H1 (cell line): ENCODE measurements around the gene GEMIN7. TPM values are rescaled to one million over a fixed set of nuclear protein-coding genes. Genes with fewer than 3 reads are reported as not detected.
A peak's percentile ranks its signal among the peaks of the same experiment; 100 is the strongest.

ENCODE experiments used
- CTCF ChIA-PET: fragments of 300-600 bp; sonication (Branson Sonifier 250); formaldehyde crosslinking; loops from one replicate; lab custom pipeline; 2021; ENCODE audit not compliant: partially characterized antibody; lab: Charles Lee
- POLR2A ChIA-PET: fragments of 300-600 bp; sonication (Branson Sonifier 250); formaldehyde crosslinking; loops from one replicate; lab custom pipeline; 2021; ENCODE audit warnings: inconsistent platforms; ENCODE audit not compliant: partially characterized antibody; lab: Charles Lee
- DNase-seq, 2 experiments: peaks; one replicate each; pipeline versions ENCODE4 v3.0.0 to v3.0.0-alpha.2; 2010 to 2022; ENCODE audit warnings: low spot score in 2 of 2, low read depth in 1 of 2, mixed read lengths in 1 of 2
- FAIRE-seq: peaks from 2 replicates; lab custom pipeline; 2011; peaks lifted over from hg19 to GRCh38; lab: Jason Lieb, UNC
- H2AFZ ChIP-seq: 2 replicates; pipeline ENCODE4 v1.8.1; 2012; ENCODE audit warnings: low read length, inconsistent platforms
- H2AK5ac ChIP-seq: 2 replicates; pipeline ENCODE4 v1.6.1; 2013; ENCODE audit warnings: low read depth, low read length
- H2BK120ac ChIP-seq: replicated peaks from 2 replicates; pipeline ENCODE3; 2013; ENCODE audit warnings: low read depth, low read length, inconsistent platforms
- H2BK12ac ChIP-seq: 2 replicates; pipeline ENCODE4 v1.6.1; 2013; ENCODE audit warnings: low read depth, low read length
- H2BK15ac ChIP-seq: 2 replicates; pipeline ENCODE4 v1.6.1; 2013; ENCODE audit warnings: low read length
- H2BK20ac ChIP-seq: 2 replicates; pipeline ENCODE4 v1.6.1; 2013; ENCODE audit warnings: low read length
- H2BK5ac ChIP-seq: 2 replicates; pipeline ENCODE4 v1.6.1; 2013; ENCODE audit warnings: low read depth, low read length
- H3K14ac ChIP-seq: 2 replicates; pipeline ENCODE4 v1.6.1; 2013; ENCODE audit warnings: inconsistent platforms; ENCODE audit not compliant: insufficient read length
- H3K18ac ChIP-seq: 2 replicates; pipeline ENCODE4 v1.6.1; 2013; ENCODE audit warnings: low read length; ENCODE audit errors: extremely low read depth
- H3K23ac ChIP-seq: 2 replicates; pipeline ENCODE4 v1.6.1; 2013; ENCODE audit warnings: inconsistent platforms; ENCODE audit not compliant: insufficient read length
- H3K23me2 ChIP-seq: 2 replicates; pipeline ENCODE4 v1.6.1; 2013; ENCODE audit warnings: low read depth, low read length
- H3K27ac ChIP-seq: 2 replicates; pipeline ENCODE4 v1.6.1; 2011; ENCODE audit warnings: low read depth, low read length, inconsistent platforms
- H3K27me3 ChIP-seq, 4 experiments: replicated peaks in 1 of 4; 1 replicate in 1 of 4; 2 replicates in 3 of 4; pipeline versions ENCODE4 v1.6.1 to v1.8.1; 2011 to 2013; ENCODE audit warnings: low read length in 3 of 4, mild to moderate bottlenecking in 3 of 4, inconsistent platforms in 2 of 4, mixed read lengths in 2 of 4, moderate library complexity in 1 of 4; ENCODE audit not compliant: control insufficient read depth in 3 of 4, insufficient read depth in 3 of 4; ENCODE audit errors: extremely low read depth in 1 of 4
- H3K36me3 ChIP-seq, 4 experiments: 2 replicates each; pipeline versions ENCODE4 v1.6.1 to v1.8.1; 2011 to 2013; ENCODE audit warnings: mild to moderate bottlenecking in 4 of 4, low read length in 3 of 4, moderate library complexity in 2 of 4, control low read depth in 1 of 4, inconsistent platforms in 1 of 4; ENCODE audit not compliant: insufficient read depth in 4 of 4, control insufficient read depth in 2 of 4
- H3K4ac ChIP-seq: replicated peaks from 2 replicates; pipeline ENCODE3; 2013; ENCODE audit warnings: low read length, low read depth, mixed read lengths, inconsistent platforms; ENCODE audit not compliant: insufficient read length
- H3K4me1 ChIP-seq, 4 experiments: replicated peaks in 1 of 4; 1 replicate in 1 of 4; 2 replicates in 3 of 4; pipeline versions ENCODE4 v1.6.1 to v1.8.1; 2011 to 2013; ENCODE audit warnings: low read length in 3 of 4, inconsistent platforms in 2 of 4, mixed read lengths in 1 of 4; ENCODE audit not compliant: insufficient read depth in 4 of 4, control insufficient read depth in 3 of 4
- H3K4me2 ChIP-seq, 2 experiments: 2 replicates each; pipeline versions ENCODE4 v1.6.1 to v1.8.1; 2011 to 2013; ENCODE audit warnings: low read depth in 2 of 2, low read length in 2 of 2, control low read depth in 1 of 2, inconsistent platforms in 1 of 2, mild to moderate bottlenecking in 1 of 2; ENCODE audit not compliant: insufficient read depth in 1 of 2
- H3K4me3 ChIP-seq, 4 experiments: fragments of 200-600, 300-600 bp in 1 of 4; sonication (generic), shearing (Covaris generic), sonication (Bioruptor Twin) in 1 of 4; 2 replicates each; pipeline versions ENCODE4 v1.5.1 to v1.8.1; 2011 to 2016; ENCODE audit warnings: low read length in 4 of 4, low read depth in 3 of 4, control low read depth in 2 of 4, inconsistent platforms in 2 of 4, mild to moderate bottlenecking in 2 of 4, mixed read lengths in 1 of 4, moderate library complexity in 1 of 4; ENCODE audit not compliant: insufficient read depth in 2 of 4; ENCODE audit errors: extremely low read depth in 1 of 4
- H3K56ac ChIP-seq: replicated peaks from 2 replicates; pipeline ENCODE3; 2013; ENCODE audit warnings: low read depth, mild to moderate bottlenecking, mixed read lengths, low read length, inconsistent platforms; ENCODE audit not compliant: insufficient read length
- H3K79me1 ChIP-seq: 2 replicates; pipeline ENCODE4 v1.6.1; 2013; ENCODE audit warnings: low read depth, low read length, control low read depth
- H3K79me2 ChIP-seq, 2 experiments: 2 replicates each; pipeline versions ENCODE4 v1.6.1 to v1.8.1; 2012 to 2013; ENCODE audit warnings: low read length in 2 of 2, mild to moderate bottlenecking in 2 of 2, inconsistent platforms in 1 of 2; ENCODE audit not compliant: insufficient read depth in 2 of 2, control insufficient read depth in 1 of 2
- H3K9ac ChIP-seq, 4 experiments: replicated peaks in 1 of 4; 1 replicate in 1 of 4; 2 replicates in 3 of 4; pipeline versions ENCODE4 v1.6.1 to v1.8.1; 2011 to 2013; ENCODE audit warnings: low read depth in 3 of 4, low read length in 3 of 4, control low read depth in 2 of 4, mild to moderate bottlenecking in 2 of 4, moderate library complexity in 2 of 4, inconsistent platforms in 1 of 4; ENCODE audit errors: extremely low read depth in 1 of 4
- H3K9me3 ChIP-seq, 2 experiments: 2 replicates each; pipeline versions ENCODE4 v1.6.1 to v1.8.1; 2012 to 2013; ENCODE audit warnings: mild to moderate bottlenecking in 2 of 2, moderate library complexity in 2 of 2, control low read depth in 1 of 2, inconsistent platforms in 1 of 2, low read depth in 1 of 2, low read length in 1 of 2, mixed read lengths in 1 of 2; ENCODE audit not compliant: insufficient read depth in 2 of 2
- H4K20me1 ChIP-seq, 2 experiments: replicated peaks in 1 of 2; 2 replicates each; pipeline versions ENCODE3 to v1.8.1; 2011 to 2013; ENCODE audit warnings: inconsistent platforms in 2 of 2, low read length in 2 of 2, mild to moderate bottlenecking in 1 of 2; ENCODE audit not compliant: insufficient read depth in 2 of 2, control insufficient read depth in 1 of 2
- H4K5ac ChIP-seq: 2 replicates; pipeline ENCODE4 v1.6.1; 2013; ENCODE audit warnings: low read length, low read depth, mixed read lengths, inconsistent platforms; ENCODE audit not compliant: insufficient read length
- H4K8ac ChIP-seq: 2 replicates; pipeline ENCODE4 v1.8.0; 2013; ENCODE audit warnings: mild to moderate bottlenecking, moderate library complexity, low read length, inconsistent platforms; ENCODE audit not compliant: insufficient read depth; ENCODE audit errors: extremely low read depth
- H4K91ac ChIP-seq: replicated peaks from 2 replicates; pipeline ENCODE3; 2013; ENCODE audit warnings: low read length, mixed read lengths, inconsistent platforms; ENCODE audit not compliant: insufficient read length
- CHD1 ChIP-seq: IDR thresholded peaks from 2 replicates; pipeline ENCODE4 v1.6.1; 2012; ENCODE audit warnings: low read depth, low read length, improper control_type of control experiment
- SIN3A ChIP-seq, 2 experiments: IDR thresholded peaks in 1 of 2; conservative IDR thresholded peaks in 1 of 2; 2 replicates each; pipeline ENCODE4 v1.6.1; 2011 to 2012; ENCODE audit warnings: low read length in 2 of 2, improper control_type of control experiment in 1 of 2, low read depth in 1 of 2, mild to moderate bottlenecking in 1 of 2
- WGBS, 2 experiments: shearing (Covaris generic) in 1 of 2; methylation state at CpG; one replicate each; pipeline versions ENCODE4 v1.1.6 to v1.1.7; 2013 to 2015; ENCODE audit warnings: low lambda C conversion rate in 2 of 2, mixed read lengths in 2 of 2, inconsistent platforms in 1 of 2, low coverage in 1 of 2, missing lambda C conversion rate in 1 of 2; ENCODE audit not compliant: insufficient replicate concordance in 2 of 2, insufficient coverage in 1 of 2, insufficient read length in 1 of 2; ENCODE audit errors: extremely low coverage in 1 of 2, missing lambda C conversion rate in 1 of 2; 5-methylcytosine and 5-hydroxymethylcytosine counted together
- polyA plus RNA-seq, 7 experiments: library from polyadenylated mRNA; depleted of rRNA in 3 of 7; stranded (reverse) in 5 of 7; unstranded in 2 of 7; fragments of >200 nt in 5 of 7; fragments of 200-250 nt in 2 of 7; gene quantifications; 1 replicate in 5 of 7; 2 replicates in 1 of 7; 4 replicates in 1 of 7; pipeline versions ENCODE4 v1.2.1 to v1.2.3, GENCODE V29; 2011 to 2013; ENCODE audit warnings: missing spikeins in 2 of 7, mixed read lengths in 2 of 7
- total RNA-seq: library from RNA; stranded (reverse); fragmentation: NEBNext Ultra II Directional; extraction: Animal tissue kit (Norgen Biotek cat#: 25700); gene quantifications from 2 replicates; pipeline ENCODE4 v1.2.1, GENCODE V29; 2021

The GEMIN7 gene
- total and polyA plus RNA-seq, 2 of the 8 experiments (the other 6 are each of a cell fraction or from before 2014, with no cell fraction given): 48.0 to 91.6 TPM

- FAIRE-seq: no peak
- no peak overlapping the region for H4K5ac ChIP-seq
- H4K91ac ChIP-seq: no peak overlapping the region
- POLR2A ChIA-PET: interaction anchor here (0.7 to 2.6 kb wide), 6 partner anchors 9 to 33 kb away, joined by 3 to 6 read pairs (median 5); partner anchors contain the start of genes GEMIN7 and PPP1R37
- no peak overlapping the region for H2BK20ac ChIP-seq
- H3K9me3 ChIP-seq: no peaks in the 10 kb centered on the region
- H3K36me3 ChIP-seq: no peaks in the 10 kb centered on the region
- no peak for DNase-seq
- H3K4me2 ChIP-seq: no peak overlapping the region
- no peak overlapping the region for H2AFZ ChIP-seq
- peaks cover 37% of the 10 kb centered on the region for H3K79me1 ChIP-seq
- no peak overlapping the region for H2AK5ac ChIP-seq
- no peak overlapping the region for H2BK5ac ChIP-seq
- H3K4me3 ChIP-seq: no peak overlapping the region
- no peak overlapping the region for H2BK120ac ChIP-seq
- CTCF ChIA-PET: interaction anchor here (0.6 to 8.6 kb wide), 6 partner anchors 10 to 258 kb away, joined by 3 to 73 read pairs (median 8); no protein-coding TSS in a partner anchor
- H3K27me3 ChIP-seq: no peaks in the 10 kb centered on the region
- peaks cover 6 to 87% of the 10 kb centered on the region in 2 experiments for H3K79me2 ChIP-seq
- H3K56ac ChIP-seq: no peak overlapping the region
- H3K4ac ChIP-seq: no peak overlapping the region
- no peak overlapping the region for H4K8ac ChIP-seq
- 91% methylated on average over 11 of the region's 11 CpGs; no CpG with 5 or more reads in 1 of the 2 experiments for WGBS, 2 experiments
- H3K9ac ChIP-seq: 0 out of 7 replicates have a peak overlapping the region, but pooled peaks of 1 of the 4 experiments have one; percentile 2
- H3K4me1 ChIP-seq: peaks cover 0 to 16% (median 4%) of the 10 kb centered on the region in 4 experiments; a peak in 6 of 7 replicates
- H2BK12ac ChIP-seq: no peak overlapping the region
- H3K27ac ChIP-seq: no peak overlapping the region
- H2BK15ac ChIP-seq: no peak overlapping the region
- H3K18ac ChIP-seq: no peak overlapping the region
- no peak overlapping the region for H3K14ac ChIP-seq
- H3K23ac ChIP-seq: no peak overlapping the region
- TF ChIP-seq SIN3A (conservative IDR thresholded peaks at IDR 0.05 in 1 of 2, IDR thresholded peaks at IDR 0.05 in 1 of 2; ENCODE audit: low read depth in 1 of 2, low read length in 2 of 2) (no peak), CHD1 (no peak)
- H3K23me2 ChIP-seq: no peaks in the 10 kb centered on the region
- H4K20me1 ChIP-seq: peaks cover 32 to 34% of the 10 kb centered on the region in 2 experiments
Observed at GRCh38 chr19:45112111-45112827, 33.2 kb downstream of the GEMIN7 start.
